Esophagus (tissue), 2 donors: ENCODE data around the gene NCAM1. TPM values are rescaled to one million over a fixed set of nuclear protein-coding genes. Genes with fewer than 3 reads are reported as not detected.

Source experiments
- H3K27ac ChIP-seq, 2 donors: one replicate each; pipeline ENCODE4 v1.5.1; 2013; ENCODE audit warnings: low read depth in 2 of 2, mild to moderate bottlenecking in 2 of 2, inconsistent platforms in 1 of 2, low read length in 1 of 2, moderate library complexity in 1 of 2
- H3K27me3 ChIP-seq, 2 donors: one replicate each; pipeline ENCODE4 v1.6.1; 2013; ENCODE audit warnings: low read length in 2 of 2, control low read depth in 1 of 2, mild to moderate bottlenecking in 1 of 2; ENCODE audit not compliant: insufficient read depth in 2 of 2, control insufficient read depth in 1 of 2
- H3K36me3 ChIP-seq, 2 donors: one replicate each; pipeline ENCODE4 v1.6.1; 2013; ENCODE audit warnings: low read length in 1 of 2; ENCODE audit not compliant: control insufficient read depth in 2 of 2, insufficient read depth in 2 of 2
- H3K4me1 ChIP-seq, 2 donors: one replicate each; pipeline ENCODE4 v1.6.1; 2013; ENCODE audit warnings: low read length in 1 of 2; ENCODE audit not compliant: control insufficient read depth in 2 of 2, insufficient read depth in 2 of 2
- H3K4me3 ChIP-seq, 2 donors: one replicate each; pipeline ENCODE4 v1.5.1; 2013; ENCODE audit warnings: low read length in 2 of 2, mild to moderate bottlenecking in 2 of 2, low read depth in 1 of 2, moderate library complexity in 1 of 2
- H3K9me3 ChIP-seq, 2 donors: one replicate each; pipeline ENCODE4 v1.6.1; 2013; ENCODE audit warnings: mild to moderate bottlenecking in 2 of 2, low read depth in 1 of 2, low read length in 1 of 2, moderate library complexity in 1 of 2; ENCODE audit not compliant: control insufficient read depth in 2 of 2, insufficient read depth in 1 of 2
- WGBS, 2 donors: extraction: QIAGEN DNeasy Blood & Tissue Kit; methylation state at CpG; one replicate each; pipeline ENCODE4 v1.1.7; 2013; 5-methylcytosine and 5-hydroxymethylcytosine counted together
- polyA plus RNA-seq, 2 donors: library from polyadenylated mRNA; stranded (reverse); fragments of 200-250 nt; gene quantifications; one replicate each; pipeline ENCODE4 v1.2.3, GENCODE V29; 2013
- donor health status: healthy with polysubstance abuse.
- donor health status: Bipolar disorder and iron deficiency.

The NCAM1 gene
- polyA plus RNA-seq, 2 donors = 1.7 to 2.2 TPM

DNA sequence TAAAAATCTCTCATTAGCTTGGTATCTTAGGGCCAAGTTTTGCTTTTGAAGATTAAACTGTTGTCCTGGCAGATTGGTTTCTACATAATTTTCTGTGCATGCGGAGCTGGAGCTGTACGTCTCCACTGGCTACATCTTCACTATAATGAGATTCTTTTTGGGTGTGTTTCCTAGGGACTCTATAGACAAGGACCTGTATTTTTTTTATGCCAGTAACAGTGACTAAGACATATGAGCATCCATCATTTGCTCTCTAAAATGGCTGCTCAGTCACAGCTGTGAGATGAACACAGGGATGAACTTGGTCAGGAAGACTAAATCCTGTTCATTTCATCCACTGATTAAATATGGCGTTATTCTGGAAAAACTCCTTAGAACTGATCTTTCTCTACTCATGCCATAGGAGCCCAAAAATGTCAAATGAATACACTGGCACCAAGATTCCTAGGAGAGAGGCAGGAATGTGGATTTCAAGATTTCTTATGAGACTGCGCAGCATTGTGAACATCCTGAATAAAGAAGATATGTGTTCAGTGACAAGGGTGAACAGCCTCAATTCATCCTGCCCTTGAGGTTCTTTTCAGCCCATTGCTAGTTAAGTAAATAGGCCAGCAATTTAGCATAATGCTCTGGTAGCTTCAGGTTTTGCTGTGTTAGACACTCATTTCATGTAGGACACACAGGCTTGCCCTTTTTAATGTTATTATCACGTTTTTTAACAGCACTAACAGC, 168.2 kb downstream of the NCAM1 start:
- WGBS, 2 donors = 89 to 91% methylated on average over 5 of the region's 5 CpGs
- H3K4me3 ChIP-seq = no peak overlapping the region

DNA sequence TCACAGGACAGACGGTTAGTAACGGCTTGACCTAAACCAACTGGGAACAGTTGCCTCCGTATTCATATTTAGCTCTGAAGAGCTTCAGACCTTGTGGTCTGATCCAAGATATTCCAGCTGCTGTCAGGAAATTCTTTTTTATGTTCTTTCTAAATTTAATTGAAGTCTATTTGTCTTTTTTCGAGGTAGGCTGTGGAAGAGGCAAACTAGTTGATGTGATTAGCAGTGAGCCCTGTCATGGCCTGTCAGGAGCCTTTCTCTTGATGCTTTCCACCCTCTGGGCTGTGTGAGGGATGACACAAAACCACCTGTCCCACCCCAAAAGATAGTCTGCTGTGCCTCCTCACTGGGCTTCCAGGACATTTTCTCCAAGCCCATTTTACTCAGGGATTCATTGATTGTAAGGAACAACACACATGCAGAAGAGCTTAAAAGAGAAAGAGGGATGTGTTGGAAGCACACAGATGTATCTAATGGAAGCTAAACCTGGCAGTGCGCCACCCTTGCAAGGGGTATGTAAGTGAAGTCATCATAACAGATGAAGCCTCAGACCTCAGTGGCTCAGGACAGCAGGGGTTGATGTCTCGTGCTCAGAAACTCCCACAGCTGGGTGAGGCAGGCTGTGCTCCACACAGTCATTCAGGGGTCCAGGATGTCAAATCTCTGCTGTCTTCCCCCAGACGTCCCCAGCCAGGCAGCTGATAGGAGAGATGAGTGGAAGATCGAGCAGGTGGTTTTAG, 170.0 kb downstream of the NCAM1 start:
- Histone ChIP-seq H3K4me1 (no peaks in the 10 kb centered on the region), H3K4me3 (no peak overlapping the region), H3K27ac (no peak overlapping the region), H3K36me3 (no peaks in the 10 kb centered on the region), H3K27me3 (no peaks in the 10 kb centered on the region), H3K9me3 (no peaks in the 10 kb centered on the region)
- 83 to 84% methylated on average over 8 of the region's 8 CpGs for WGBS, 2 donors

More for the DNA sequence above, 168.2 kb downstream of the NCAM1 start:
- H3K4me1 ChIP-seq = no peaks in the 10 kb centered on the region
- H3K27me3 ChIP-seq = no peaks in the 10 kb centered on the region
- no peaks in the 10 kb centered on the region for H3K36me3 ChIP-seq
- H3K27ac ChIP-seq = no peak overlapping the region
- no peaks in the 10 kb centered on the region for H3K9me3 ChIP-seq

DNA sequence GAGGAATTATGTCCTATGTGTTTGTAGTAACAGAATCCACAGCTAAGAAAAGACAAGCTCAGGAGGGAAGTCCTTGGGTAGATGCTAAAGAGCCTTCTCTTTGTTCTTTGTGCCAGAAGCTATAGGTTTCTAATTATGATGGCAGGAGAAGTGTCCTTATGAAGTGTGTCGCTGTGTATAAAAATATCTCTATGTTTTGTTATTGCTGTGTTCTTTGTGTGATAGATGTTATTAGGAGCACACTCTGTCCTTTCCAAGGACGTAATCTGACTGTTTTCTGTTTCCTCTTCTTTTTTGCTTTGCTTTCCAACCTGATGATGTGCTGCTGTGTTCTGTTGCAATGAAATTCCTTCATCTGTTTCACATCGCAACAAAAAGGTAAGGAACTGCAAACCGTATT, 171.9 kb downstream of the NCAM1 start:
- Histone ChIP-seq H3K27me3 (no peaks in the 10 kb centered on the region), H3K27ac (no peak overlapping the region), H3K4me1 (no peaks in the 10 kb centered on the region), H3K36me3 (no peaks in the 10 kb centered on the region), H3K9me3 (no peaks in the 10 kb centered on the region), H3K4me3 (no peak overlapping the region)
- 79 to 80% methylated on average over 4 of the region's 4 CpGs for WGBS, 2 donors

DNA sequence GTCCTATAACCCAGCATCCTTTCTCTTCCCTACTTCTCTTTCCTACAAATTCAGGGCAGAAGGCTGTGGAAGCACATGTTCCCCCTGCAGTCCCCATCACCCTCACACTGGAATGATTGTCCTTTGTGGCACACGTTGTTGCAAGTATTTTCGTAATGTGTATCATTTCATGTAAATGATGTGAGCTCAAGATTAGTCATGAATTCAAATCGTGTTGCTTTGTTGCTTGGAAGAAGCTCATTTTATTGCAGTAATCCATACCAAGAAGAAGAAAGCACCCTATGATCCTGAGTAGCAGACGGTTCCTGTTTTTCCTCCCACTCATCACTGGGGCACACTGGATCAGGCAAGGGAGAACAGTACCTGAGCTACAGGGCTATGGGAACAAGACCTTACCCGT, 173.4 kb downstream of the NCAM1 start:
- H3K27ac ChIP-seq = no peak overlapping the region
- H3K9me3 ChIP-seq = no peaks in the 10 kb centered on the region

DNA sequence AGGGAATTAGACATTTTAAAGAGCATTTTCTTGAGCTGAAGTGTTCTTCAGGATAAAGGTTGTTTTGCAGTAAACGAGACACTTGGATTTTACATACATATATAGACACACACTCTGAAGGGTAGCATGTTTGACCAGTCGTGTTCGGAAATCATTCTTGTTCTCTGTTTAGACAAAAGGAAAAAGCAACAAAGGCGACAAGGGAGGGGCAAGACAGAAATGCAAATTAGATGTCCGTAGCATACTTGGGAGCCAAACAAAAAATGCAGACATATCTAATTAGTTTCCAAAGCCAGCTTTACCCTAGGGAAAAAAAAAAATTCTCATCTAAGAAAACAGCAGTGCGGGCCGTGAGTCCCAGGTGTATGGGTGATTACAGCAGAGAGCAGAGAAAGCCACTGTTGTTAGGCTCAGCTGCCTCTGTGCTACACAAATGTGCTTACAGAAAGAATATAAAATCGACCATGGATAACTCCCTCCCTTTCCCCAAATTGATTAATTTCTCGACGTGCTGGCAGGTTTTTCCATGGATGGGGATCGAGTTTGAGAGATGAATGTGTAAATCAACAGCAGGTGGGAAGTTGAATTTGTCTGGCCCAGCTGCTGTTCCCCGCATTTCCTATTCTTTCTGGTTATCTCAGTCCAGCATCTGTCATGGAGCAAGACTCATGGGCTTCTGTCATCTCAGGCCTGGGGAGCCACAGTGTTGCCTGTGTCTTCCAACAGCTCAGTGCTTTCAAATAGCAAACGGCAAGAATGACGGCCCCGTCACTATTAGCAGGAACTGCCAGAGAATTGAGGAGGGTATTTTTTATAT, 176.7 kb downstream of the NCAM1 start:
- no peaks in the 10 kb centered on the region for H3K27me3 ChIP-seq
- WGBS, 2 donors = 69 to 73% methylated on average over 15 of the region's 15 CpGs
- no peaks in the 10 kb centered on the region for H3K9me3 ChIP-seq
- H3K36me3 ChIP-seq = no peaks in the 10 kb centered on the region
- H3K4me3 ChIP-seq = no peak overlapping the region
- no peaks in the 10 kb centered on the region for H3K4me1 ChIP-seq
- no peak overlapping the region for H3K27ac ChIP-seq

More for the DNA sequence above, 173.4 kb downstream of the NCAM1 start:
- Histone ChIP-seq H3K4me3 (no peak overlapping the region), H3K36me3 (no peaks in the 10 kb centered on the region), H3K4me1 (no peaks in the 10 kb centered on the region), H3K27me3 (no peaks in the 10 kb centered on the region)
- 66 to 82% methylated on average over 5 of the region's 5 CpGs for WGBS, 2 donors

DNA sequence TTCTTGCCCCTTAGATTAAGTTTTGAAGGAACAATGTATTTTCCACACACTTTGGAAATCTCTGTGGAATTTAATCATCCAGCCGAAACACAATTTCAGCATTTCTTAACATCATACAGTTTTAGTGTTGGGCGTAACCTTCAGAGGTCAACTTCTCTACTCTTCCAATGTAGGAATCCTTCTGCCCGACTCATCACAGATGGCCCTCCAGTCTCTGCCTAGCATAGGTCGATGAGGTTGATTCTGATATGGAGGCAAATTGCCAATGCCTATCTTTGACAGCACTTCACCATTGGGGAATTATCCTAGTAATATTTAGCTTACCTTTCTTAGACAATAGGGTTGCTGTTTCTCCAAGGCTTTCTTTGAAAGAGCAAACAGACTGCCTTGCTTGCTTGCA, 177.5 kb downstream of the NCAM1 start:
- no peaks in the 10 kb centered on the region for H3K27me3 ChIP-seq
- H3K27ac ChIP-seq = no peak overlapping the region
- 67 to 88% methylated on average over 4 of the region's 4 CpGs for WGBS, 2 donors
- H3K9me3 ChIP-seq = no peaks in the 10 kb centered on the region
- H3K4me3 ChIP-seq = no peak overlapping the region
- H3K36me3 ChIP-seq = no peaks in the 10 kb centered on the region
- no peaks in the 10 kb centered on the region for H3K4me1 ChIP-seq

DNA sequence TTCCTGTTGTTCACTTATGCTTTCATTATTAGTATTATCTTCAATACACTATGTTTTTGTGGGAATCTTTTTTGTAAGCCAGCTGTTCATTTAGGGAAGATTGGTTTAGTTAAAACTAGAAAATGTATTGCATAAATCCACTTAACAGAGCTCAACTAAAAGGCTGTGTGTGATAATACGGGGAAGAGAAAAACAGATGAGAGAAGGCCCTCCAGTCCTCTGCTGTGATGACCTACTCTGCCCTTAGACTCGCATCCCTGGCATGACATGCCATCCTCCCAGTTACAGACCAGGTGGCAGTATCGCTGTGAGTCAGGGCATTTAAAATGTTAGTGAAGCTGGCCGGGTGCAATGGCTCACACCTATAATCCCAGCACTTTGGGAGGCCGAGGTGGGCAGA, 179.8 kb downstream of the NCAM1 start:
- Histone ChIP-seq H3K4me3 (no peak overlapping the region), H3K36me3 (no peaks in the 10 kb centered on the region), H3K27ac (no peak overlapping the region), H3K27me3 (no peaks in the 10 kb centered on the region), H3K4me1 (no peaks in the 10 kb centered on the region), H3K9me3 (no peaks in the 10 kb centered on the region)
- 93 to 94% methylated on average over 5 of the region's 5 CpGs for WGBS, 2 donors

DNA sequence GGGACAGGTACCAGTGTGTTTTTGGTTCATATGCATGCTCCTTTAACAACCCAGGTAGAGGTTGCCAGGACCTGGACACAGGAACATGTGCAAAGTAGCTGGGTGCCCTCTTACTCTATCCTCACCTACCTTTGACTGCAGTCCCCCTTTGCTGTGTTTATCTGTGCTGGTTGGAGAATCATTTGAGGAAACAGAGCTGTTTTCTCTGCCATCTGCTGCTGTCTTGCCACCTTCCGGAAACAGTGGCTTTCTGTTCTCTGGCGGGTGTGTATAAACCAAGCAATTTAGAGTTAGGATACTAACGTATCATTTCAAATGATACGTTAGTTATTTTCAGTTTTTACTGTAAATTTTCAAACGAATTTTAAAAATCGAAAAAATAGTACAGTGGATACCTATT, 181.3 kb downstream of the NCAM1 start:
- Histone ChIP-seq H3K9me3 (no peaks in the 10 kb centered on the region), H3K27ac (no peak overlapping the region), H3K27me3 (no peaks in the 10 kb centered on the region), H3K4me3 (no peak overlapping the region), H3K36me3 (no peaks in the 10 kb centered on the region), H3K4me1 (no peaks in the 10 kb centered on the region)
- 78 to 82% methylated on average over 6 of the region's 6 CpGs for WGBS, 2 donors

DNA sequence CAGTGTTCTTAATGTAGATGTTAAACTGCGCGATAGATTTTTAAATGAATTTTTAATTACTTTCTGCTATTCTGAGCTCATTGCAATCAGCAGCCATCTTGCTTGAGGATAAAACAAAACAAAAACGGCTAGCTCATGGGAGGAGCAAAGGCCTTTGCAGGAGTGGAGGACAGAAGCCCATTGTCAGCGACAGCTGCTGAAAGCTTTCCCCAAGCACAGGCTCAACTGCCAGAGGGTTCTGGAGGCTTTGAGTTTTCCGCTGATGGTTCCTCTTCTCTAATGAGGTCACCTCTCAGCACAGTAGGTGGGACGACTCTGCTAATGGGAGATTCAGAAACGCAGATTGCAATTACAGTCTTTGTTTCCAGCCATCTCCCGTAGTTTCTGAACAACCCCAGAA, 186.0 kb downstream of the NCAM1 start:
- 77 to 79% methylated on average over 8 of the region's 8 CpGs for WGBS, 2 donors
- Histone ChIP-seq H3K4me1 (no peaks in the 10 kb centered on the region), H3K9me3 (no peaks in the 10 kb centered on the region), H3K36me3 (no peaks in the 10 kb centered on the region), H3K27me3 (no peaks in the 10 kb centered on the region), H3K27ac (no peak overlapping the region), H3K4me3 (no peak overlapping the region)
